Measurements from ENCODE around the gene BMP6.

Gene BMP6

GRCh38 chr6:7900621-7901020, 174.7 kb downstream of the BMP6 start:
- Histone ChIP-seq H3K4me3 (ENCODE audit: low read length) (no peak overlapping the region), H3K36me3 (ENCODE audit: control insufficient read depth, insufficient read depth, low read length) (peaks cover 28% of the 10 kb centered on the region), H3K27me3 (ENCODE audit: control insufficient read depth, insufficient read depth, low read length) (no peaks in the 10 kb centered on the region), H3K4me1 (ENCODE audit: control insufficient read depth, insufficient read depth, low read length) (no peaks in the 10 kb centered on the region; the same call in 1 of the 2 replicates), H3K27ac (ENCODE audit: low read length) (no peak overlapping the region), H3K9me3 (ENCODE audit: control insufficient read depth, insufficient read depth, low read length) (no peaks in the 10 kb centered on the region)
- WGBS (ENCODE audit: insufficient coverage, insufficient read length) = no CpG with 5 or more reads among the region's 2 CpGs
- DNase-seq (ENCODE audit: low read depth, low spot score) = no peak

GRCh38 chr6:7901056-7901455, 175.2 kb downstream of the BMP6 start:
- Histone ChIP-seq H3K36me3 (ENCODE audit: control insufficient read depth, insufficient read depth, low read length) (peaks cover 26% of the 10 kb centered on the region), H3K9me3 (ENCODE audit: control insufficient read depth, insufficient read depth, low read length) (no peaks in the 10 kb centered on the region), H3K4me3 (ENCODE audit: low read length) (no peak overlapping the region), H3K4me1 (ENCODE audit: control insufficient read depth, insufficient read depth, low read length) (no peaks in the 10 kb centered on the region; the same call in 1 of the 2 replicates), H3K27ac (ENCODE audit: low read length) (no peak overlapping the region), H3K27me3 (ENCODE audit: control insufficient read depth, insufficient read depth, low read length) (no peaks in the 10 kb centered on the region)
- DNase-seq (ENCODE audit: low read depth, low spot score) = no peak
- no CpG with 5 or more reads among the region's 9 CpGs for WGBS (ENCODE audit: insufficient coverage, insufficient read length)

DNA sequence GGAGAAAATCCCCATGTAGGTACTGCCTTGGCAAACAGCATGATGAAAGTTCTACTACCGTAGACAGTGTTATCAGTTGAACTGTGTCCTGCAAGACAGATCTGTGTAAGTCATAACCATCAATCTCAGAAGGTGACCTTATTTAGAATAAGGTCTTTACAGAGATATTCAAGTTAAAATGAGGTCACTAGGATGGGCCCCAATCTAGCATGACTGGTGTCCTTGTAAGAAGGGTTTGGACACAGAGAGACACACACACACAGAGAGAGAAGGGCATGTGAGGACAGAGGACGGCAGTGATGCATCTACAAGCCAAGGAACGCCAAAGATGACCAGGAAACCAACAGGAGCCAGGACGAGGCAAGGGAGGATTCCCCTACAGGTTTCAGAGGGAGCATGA, 175.9 kb downstream of the BMP6 start:
- H3K27ac ChIP-seq (ENCODE audit: low read length) = no peak overlapping the region
- H3K27me3 ChIP-seq (ENCODE audit: control insufficient read depth, insufficient read depth, low read length) = no peaks in the 10 kb centered on the region
- no peak overlapping the region for H3K4me3 ChIP-seq (ENCODE audit: low read length)
- H3K36me3 ChIP-seq (ENCODE audit: control insufficient read depth, insufficient read depth, low read length) = peaks cover 20% of the 10 kb centered on the region
- no CpG with 5 or more reads among the region's 4 CpGs for WGBS (ENCODE audit: insufficient coverage, insufficient read length)
- no peaks in the 10 kb centered on the region for H3K9me3 ChIP-seq (ENCODE audit: control insufficient read depth, insufficient read depth, low read length)
- no peak for DNase-seq (ENCODE audit: low read depth, low spot score)
- no peaks in the 10 kb centered on the region; the same call in 1 of the 2 replicates for H3K4me1 ChIP-seq (ENCODE audit: control insufficient read depth, insufficient read depth, low read length)

DNA sequence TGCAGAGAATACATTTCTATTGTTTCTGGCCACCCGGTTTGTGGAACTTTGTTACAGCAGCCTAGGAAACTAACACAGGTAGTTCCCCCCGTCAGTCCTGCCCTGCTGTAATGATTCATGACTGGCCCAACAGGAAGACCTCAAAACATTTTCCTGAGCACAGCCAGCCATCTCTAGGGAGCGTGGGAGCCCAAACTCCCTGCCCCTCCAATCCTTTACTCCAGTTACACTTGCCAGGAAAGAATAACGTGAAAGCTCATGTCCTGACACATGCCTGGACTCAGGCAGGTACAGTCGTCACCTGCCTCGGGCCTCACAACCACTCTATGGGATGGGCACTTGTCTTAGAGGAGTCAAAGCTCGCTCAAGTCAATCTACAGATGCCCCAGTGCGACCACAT, 176.3 kb downstream of the BMP6 start:
- Histone ChIP-seq H3K36me3 (ENCODE audit: control insufficient read depth, insufficient read depth, low read length) (peaks cover 20% of the 10 kb centered on the region), H3K9me3 (ENCODE audit: control insufficient read depth, insufficient read depth, low read length) (no peaks in the 10 kb centered on the region), H3K27ac (ENCODE audit: low read length) (no peak overlapping the region), H3K4me1 (ENCODE audit: control insufficient read depth, insufficient read depth, low read length) (no peaks in the 10 kb centered on the region; the same call in 1 of the 2 replicates), H3K4me3 (ENCODE audit: low read length) (no peak overlapping the region), H3K27me3 (ENCODE audit: control insufficient read depth, insufficient read depth, low read length) (no peaks in the 10 kb centered on the region)
- no peak for DNase-seq (ENCODE audit: low read depth, low spot score)
- no CpG with 5 or more reads among the region's 8 CpGs for WGBS (ENCODE audit: insufficient coverage, insufficient read length)

- no peaks in the 10 kb centered on the region for H3K9me3 ChIP-seq (ENCODE audit: control insufficient read depth, insufficient read depth, low read length)
- no peak for DNase-seq (ENCODE audit: low read depth, low spot score)
- H3K27ac ChIP-seq (ENCODE audit: low read length) = no peak overlapping the region
- no peaks in the 10 kb centered on the region; the same call in 1 of the 2 replicates for H3K4me1 ChIP-seq (ENCODE audit: control insufficient read depth, insufficient read depth, low read length)
- H3K36me3 ChIP-seq (ENCODE audit: control insufficient read depth, insufficient read depth, low read length) = peaks cover 20% of the 10 kb centered on the region
- H3K4me3 ChIP-seq (ENCODE audit: low read length) = no peak overlapping the region
- no peaks in the 10 kb centered on the region for H3K27me3 ChIP-seq (ENCODE audit: control insufficient read depth, insufficient read depth, low read length)
- no CpG with 5 or more reads among the region's 1 CpG for WGBS (ENCODE audit: insufficient coverage, insufficient read length)
Measured at GRCh38 chr6:7902867-7903266, 177.0 kb downstream of the BMP6 start.

DNA sequence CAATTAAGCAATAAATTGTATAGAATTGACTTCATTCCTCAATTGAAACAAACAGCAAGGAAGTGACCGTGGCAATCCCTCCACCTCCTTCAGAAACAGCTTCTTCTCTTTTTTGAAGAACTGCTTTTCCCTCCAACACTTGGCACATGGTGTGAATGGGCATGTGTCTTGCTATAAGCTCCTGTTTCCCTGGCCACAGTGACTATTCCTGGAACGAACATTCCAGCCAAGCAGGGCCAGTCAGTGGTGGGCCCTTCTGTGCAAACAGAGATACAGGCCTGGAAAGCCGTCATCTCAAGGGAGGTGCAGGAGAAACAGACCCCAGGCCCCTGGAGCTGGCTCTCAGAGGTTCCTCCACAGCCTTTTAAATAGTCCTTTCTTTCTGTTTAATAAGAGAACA, 177.8 kb downstream of the BMP6 start:
- Histone ChIP-seq H3K27me3 (ENCODE audit: control insufficient read depth, insufficient read depth, low read length) (no peaks in the 10 kb centered on the region), H3K4me1 (ENCODE audit: control insufficient read depth, insufficient read depth, low read length) (no peaks in the 10 kb centered on the region; the same call in 1 of the 2 replicates), H3K27ac (ENCODE audit: low read length) (no peak overlapping the region), H3K9me3 (ENCODE audit: control insufficient read depth, insufficient read depth, low read length) (no peaks in the 10 kb centered on the region), H3K36me3 (ENCODE audit: control insufficient read depth, insufficient read depth, low read length) (peaks cover 20% of the 10 kb centered on the region), H3K4me3 (ENCODE audit: low read length) (no peak overlapping the region)
- DNase-seq (ENCODE audit: low read depth, low spot score) = no peak
- WGBS (ENCODE audit: insufficient coverage, insufficient read length) = no CpG with 5 or more reads among the region's 3 CpGs

DNA sequence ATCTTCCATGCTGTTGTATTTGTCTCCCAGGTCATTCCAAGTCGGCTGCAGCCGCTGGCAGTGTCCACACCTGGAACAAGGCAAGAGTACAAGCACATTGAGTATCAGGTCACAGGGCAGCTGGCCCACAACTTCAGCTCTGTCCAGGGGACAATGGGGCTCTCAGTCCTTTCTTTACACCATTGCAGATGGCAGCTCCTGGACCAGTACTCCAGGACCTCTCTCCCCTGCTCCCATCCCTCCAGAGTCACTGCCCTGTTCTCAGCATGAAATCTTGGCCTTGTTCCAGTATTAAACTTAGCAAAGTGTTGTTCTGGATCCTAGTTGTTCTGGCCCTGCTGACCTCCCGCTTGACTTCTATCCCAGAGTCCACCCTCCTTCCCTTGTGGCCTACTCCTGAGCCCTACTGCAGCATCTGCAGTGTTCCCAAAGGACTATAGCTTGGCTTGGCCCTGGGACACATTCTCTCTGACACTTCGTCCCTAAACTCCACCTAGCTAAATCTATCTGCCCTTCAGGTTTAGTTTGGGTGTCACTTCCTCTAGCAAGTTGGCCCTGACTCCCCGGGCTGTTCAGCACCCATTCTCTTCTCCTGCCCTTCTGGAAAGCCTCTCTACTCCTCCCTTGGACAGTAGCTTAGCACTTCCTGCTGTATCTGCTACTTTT, 178.9 kb downstream of the BMP6 start:
- no CpG with 5 or more reads among the region's 5 CpGs for WGBS (ENCODE audit: insufficient coverage, insufficient read length)
- H3K4me1 ChIP-seq (ENCODE audit: control insufficient read depth, insufficient read depth, low read length) = no peaks in the 10 kb centered on the region; the same call in 1 of the 2 replicates

GRCh38 chr6:7905416-7905815, 179.5 kb downstream of the BMP6 start:
- H3K36me3 ChIP-seq (ENCODE audit: control insufficient read depth, insufficient read depth, low read length) = peaks cover 16% of the 10 kb centered on the region
- WGBS (ENCODE audit: insufficient coverage, insufficient read length) = no CpG with 5 or more reads among the region's 2 CpGs
- H3K4me3 ChIP-seq (ENCODE audit: low read length) = no peak overlapping the region
- H3K4me1 ChIP-seq (ENCODE audit: control insufficient read depth, insufficient read depth, low read length) = no peaks in the 10 kb centered on the region; the same call in 1 of the 2 replicates
- H3K27ac ChIP-seq (ENCODE audit: low read length) = no peak overlapping the region
- H3K27me3 ChIP-seq (ENCODE audit: control insufficient read depth, insufficient read depth, low read length) = no peaks in the 10 kb centered on the region
- H3K9me3 ChIP-seq (ENCODE audit: control insufficient read depth, insufficient read depth, low read length) = no peaks in the 10 kb centered on the region
- DNase-seq (ENCODE audit: low read depth, low spot score) = no peak

More for the DNA sequence above, 178.9 kb downstream of the BMP6 start:
- Histone ChIP-seq H3K27ac (ENCODE audit: low read length) (no peak overlapping the region), H3K4me3 (ENCODE audit: low read length) (no peak overlapping the region), H3K27me3 (ENCODE audit: control insufficient read depth, insufficient read depth, low read length) (no peaks in the 10 kb centered on the region), H3K9me3 (ENCODE audit: control insufficient read depth, insufficient read depth, low read length) (no peaks in the 10 kb centered on the region), H3K36me3 (ENCODE audit: control insufficient read depth, insufficient read depth, low read length) (peaks cover 16% of the 10 kb centered on the region)
- DNase-seq (ENCODE audit: low read depth, low spot score) = no peak

GRCh38 chr6:7906741-7907140, 180.8 kb downstream of the BMP6 start:
- Histone ChIP-seq H3K36me3 (ENCODE audit: control insufficient read depth, insufficient read depth, low read length) (peaks cover 12% of the 10 kb centered on the region), H3K4me1 (ENCODE audit: control insufficient read depth, insufficient read depth, low read length) (no peaks in the 10 kb centered on the region; the same call in 1 of the 2 replicates), H3K27me3 (ENCODE audit: control insufficient read depth, insufficient read depth, low read length) (no peaks in the 10 kb centered on the region), H3K4me3 (ENCODE audit: low read length) (no peak overlapping the region), H3K9me3 (ENCODE audit: control insufficient read depth, insufficient read depth, low read length) (no peaks in the 10 kb centered on the region), H3K27ac (ENCODE audit: low read length) (no peak overlapping the region)
- WGBS (ENCODE audit: insufficient coverage, insufficient read length) = no CpG with 5 or more reads among the region's 4 CpGs
- DNase-seq (ENCODE audit: low read depth, low spot score) = no peak

DNA sequence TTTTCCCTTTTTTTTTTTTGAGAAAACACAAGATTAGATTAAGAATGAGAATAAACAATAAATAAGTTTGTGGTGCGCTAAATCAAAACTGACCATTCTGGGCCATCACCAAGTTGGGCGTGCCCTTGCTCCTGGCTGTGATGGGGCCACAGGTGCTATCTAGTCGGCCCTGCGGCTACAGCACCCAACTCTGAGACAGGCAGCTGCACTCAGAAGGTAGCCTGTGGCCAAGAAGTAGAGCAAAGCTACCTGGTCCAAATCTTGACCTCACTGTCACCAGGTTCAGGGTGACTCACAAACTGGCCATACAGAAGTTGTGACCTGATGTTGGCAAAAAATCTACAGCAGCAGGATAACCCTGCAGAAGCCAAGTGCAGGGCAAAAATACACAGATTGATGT, 181.3 kb downstream of the BMP6 start:
- WGBS (ENCODE audit: insufficient coverage, insufficient read length) = no CpG with 5 or more reads among the region's 4 CpGs
- H3K4me3 ChIP-seq (ENCODE audit: low read length) = no peak overlapping the region
- no peaks in the 10 kb centered on the region for H3K9me3 ChIP-seq (ENCODE audit: control insufficient read depth, insufficient read depth, low read length)
- H3K4me1 ChIP-seq (ENCODE audit: control insufficient read depth, insufficient read depth, low read length) = no peaks in the 10 kb centered on the region; the same call in 1 of the 2 replicates
- DNase-seq (ENCODE audit: low read depth, low spot score) = no peak
- H3K36me3 ChIP-seq (ENCODE audit: control insufficient read depth, insufficient read depth, low read length) = peaks cover 10% of the 10 kb centered on the region
- no peak overlapping the region for H3K27ac ChIP-seq (ENCODE audit: low read length)
- H3K27me3 ChIP-seq (ENCODE audit: control insufficient read depth, insufficient read depth, low read length) = no peaks in the 10 kb centered on the region
